GM21360 (cell line): Measurements from ENCODE around the gene TMC3.
"Not testable (repeated sequence)": the region's sequence is repeated elsewhere in the genome, so short reads cannot be mapped to it uniquely, and the experiment has no call there.

ENCODE experiments used
- ATAC-seq: cut with Tn5 transposase; IDR thresholded peaks from one replicate; pipeline ENCODE4 v1.9.1; 2021; ENCODE audit warnings: mild to moderate bottlenecking, moderate library complexity; ENCODE audit not compliant: unreplicated experiment

The TMC3 gene

GRCh38 chr15:81348691-81349090, 25.3 kb downstream of the TMC3 start:
- ATAC-seq: not testable (repeated sequence)

- ATAC-seq: no peak
Observed at GRCh38 chr15:81347910-81348309, 26.1 kb downstream of the TMC3 start.

- ATAC-seq: no peak
Observed at GRCh38 chr15:81346611-81347010, 27.4 kb downstream of the TMC3 start.

GRCh38 chr15:81343371-81343770, 30.6 kb downstream of the TMC3 start:
- ATAC-seq: no peak

- ATAC-seq: no peak
Observed at GRCh38 chr15:81341351-81341750, 32.7 kb downstream of the TMC3 start.

GRCh38 chr15:81339851-81340250, 34.2 kb downstream of the TMC3 start:
- ATAC-seq: no peak

- no peak for ATAC-seq
Observed at GRCh38 chr15:81339321-81339720, 34.7 kb downstream of the TMC3 start.

- no peak for ATAC-seq
Observed at GRCh38 chr15:81338170-81339007, 35.6 kb downstream of the TMC3 start.

- ATAC-seq: no peak
Observed at GRCh38 chr15:81337713-81338157, 36.3 kb downstream of the TMC3 start.

GRCh38 chr15:81337241-81337640, 36.8 kb downstream of the TMC3 start:
- no peak for ATAC-seq

GRCh38 chr15:81336568-81336967, 37.4 kb downstream of the TMC3 start:
- no peak for ATAC-seq

GRCh38 chr15:81335631-81336030, 38.4 kb downstream of the TMC3 start:
- ATAC-seq: no peak

- ATAC-seq: no peak
Observed at GRCh38 chr15:81334768-81335435, 39.1 kb downstream of the TMC3 start.

GRCh38 chr15:81333363-81333762, 40.6 kb downstream of the TMC3 start:
- no peak for ATAC-seq

GRCh38 chr15:81332326-81332725, 41.7 kb downstream of the TMC3 start:
- ATAC-seq: no peak

GRCh38 chr15:81331600-81331999, 42.4 kb downstream of the TMC3 start:
- no peak for ATAC-seq

GRCh38 chr15:81331141-81331540, 42.9 kb downstream of the TMC3 start:
- ATAC-seq: not testable (repeated sequence)

GRCh38 chr15:81330366-81331090, 43.5 kb downstream of the TMC3 start:
- no peak for ATAC-seq

- no peak for ATAC-seq
Observed at GRCh38 chr15:81329446-81329845, 44.6 kb downstream of the TMC3 start.

GRCh38 chr15:81327516-81327915, 46.5 kb downstream of the TMC3 start:
- no peak for ATAC-seq

GRCh38 chr15:81326466-81327212, 47.4 kb downstream of the TMC3 start:
- ATAC-seq: no peak
